ENCODE measurements around the gene IP6K3. TPM values are rescaled to one million over a fixed set of nuclear protein-coding genes. Genes with fewer than 3 reads are reported as not detected.
A peak's percentile ranks its signal among the peaks of the same experiment; 100 is the strongest.

The IP6K3 gene
- total RNA-seq, 1 donor from 2014 or later, result 4.1 TPM

DNA sequence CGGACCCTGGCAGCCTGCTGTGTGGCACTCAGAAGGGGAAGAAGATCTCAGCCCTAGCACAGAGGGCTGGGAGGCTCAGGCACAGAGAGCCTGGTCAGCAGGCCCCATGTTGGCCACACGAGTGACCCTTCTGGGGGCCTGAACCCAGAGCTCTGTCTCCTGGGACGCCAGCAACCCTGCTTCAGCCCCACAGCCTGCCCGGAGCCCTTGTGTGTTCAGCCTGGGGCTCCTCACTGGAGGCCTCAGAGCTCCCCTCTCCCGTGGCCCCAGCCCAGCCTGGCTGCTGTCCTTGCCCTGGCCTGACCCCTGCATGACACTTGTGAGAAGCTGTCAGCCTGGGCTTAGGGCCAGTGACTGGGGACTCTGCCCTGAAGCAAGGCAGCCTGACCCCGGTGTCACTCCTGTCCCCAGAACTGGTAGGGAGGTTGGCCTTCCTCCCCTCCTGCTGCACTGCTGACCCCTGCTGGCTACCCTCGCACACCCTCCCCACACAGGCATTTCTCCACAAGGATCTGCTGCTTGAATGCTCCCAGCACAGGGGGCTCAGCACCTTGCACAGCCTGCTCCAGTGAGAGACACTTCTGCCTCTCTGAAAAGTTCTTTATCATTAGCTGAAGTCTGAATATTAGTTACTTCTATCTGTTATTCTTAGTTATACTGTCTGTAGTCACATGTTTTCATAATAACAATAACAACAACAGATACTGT lies 15.4 kb upstream of the IP6K3 start:
- ATAC-seq, result peak; percentile 97
- DNase-seq (ENCODE audit: low spot score), result peak; percentile 97

- DNase-seq (ENCODE audit: low spot score), result no peak
- peak; percentile 4 for ATAC-seq
Observed at GRCh38 chr6:33761581-33761921, 14.8 kb upstream of the IP6K3 start.

GRCh38 chr6:33759887-33760629 lies 13.4 kb upstream of the IP6K3 start:
- ATAC-seq (no peak), DNase-seq (ENCODE audit: low spot score) (no peak)

- ATAC-seq (no peak), DNase-seq (ENCODE audit: low spot score) (no peak)
Observed at GRCh38 chr6:33758815-33759216, 12.1 kb upstream of the IP6K3 start.

DNA sequence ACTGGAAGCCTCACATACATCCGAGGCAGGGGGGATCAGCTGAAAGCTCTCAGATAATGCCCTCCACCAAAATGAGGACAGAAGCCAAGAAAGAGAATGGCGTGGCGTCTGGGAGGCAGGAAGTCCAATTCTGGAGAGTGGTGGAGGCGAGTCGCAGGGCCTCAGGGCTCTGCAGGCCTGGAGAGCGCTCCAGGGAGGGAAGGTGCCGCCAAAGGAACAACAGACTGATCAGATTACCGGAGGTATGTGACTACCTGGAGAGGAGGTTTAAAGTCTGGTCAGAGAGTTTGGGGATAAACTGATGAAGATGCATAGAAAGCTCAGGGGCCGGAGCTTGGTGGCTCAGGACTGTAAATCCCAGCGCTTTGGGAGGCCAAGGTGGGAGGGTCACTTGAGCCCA lies 11.2 kb upstream of the IP6K3 start:
- ATAC-seq, result no peak

DNA sequence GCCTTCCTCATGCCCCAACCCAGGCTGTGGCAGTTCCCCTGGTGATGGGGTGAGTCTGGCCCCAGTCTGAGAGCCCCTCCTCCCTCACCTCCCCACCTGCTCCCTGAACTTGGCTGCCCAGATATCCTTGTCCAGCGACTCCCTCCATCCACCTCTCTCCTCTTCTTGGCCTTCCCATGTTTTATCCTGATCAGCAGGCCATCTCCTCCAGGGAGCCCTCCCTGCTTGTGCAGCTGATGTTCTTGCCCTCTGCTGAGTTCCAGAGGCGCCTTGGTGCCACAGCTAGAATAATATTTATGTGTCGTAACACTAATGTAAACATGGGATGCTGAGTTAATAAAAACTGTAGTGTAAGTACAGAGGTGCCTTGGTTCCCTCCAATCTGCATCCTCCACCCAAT lies 10.4 kb upstream of the IP6K3 start:
- ATAC-seq (no peak), DNase-seq (ENCODE audit: low spot score) (no peak)

More for the DNA sequence above, 11.2 kb upstream of the IP6K3 start:
- no peak for DNase-seq (ENCODE audit: low spot score)

GRCh38 chr6:33756211-33756954 lies 9.7 kb upstream of the IP6K3 start:
- DNase-seq (ENCODE audit: low spot score), result no peak

GRCh38 chr6:33755070-33755869 lies 8.6 kb upstream of the IP6K3 start:
- DNase-seq (ENCODE audit: low spot score), result no peak
- no peak for ATAC-seq

More at GRCh38 chr6:33756211-33756954, 9.7 kb upstream of the IP6K3 start:
- ATAC-seq, result no peak

DNA sequence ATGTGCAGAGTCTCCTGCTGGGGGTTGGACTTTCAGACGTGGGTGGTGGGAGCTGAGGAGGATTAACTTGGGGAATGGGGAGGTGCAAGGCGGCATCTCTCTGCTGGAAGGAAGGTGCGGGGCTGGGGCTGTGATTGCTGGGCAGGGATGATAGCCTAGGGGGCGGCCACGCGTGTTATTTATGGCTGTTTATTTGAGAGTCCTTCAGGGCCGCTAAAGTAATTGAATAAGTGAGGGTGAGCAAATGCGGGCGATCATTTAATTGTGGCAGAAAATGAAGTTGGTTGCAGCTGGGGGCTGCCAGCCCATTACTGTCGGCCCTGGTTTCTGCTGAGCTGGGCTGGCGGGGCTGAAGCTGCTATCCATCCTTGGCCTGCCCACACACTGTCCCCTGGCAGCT lies 7.5 kb upstream of the IP6K3 start:
- ATAC-seq (no peak), DNase-seq (ENCODE audit: low spot score) (no peak)

GRCh38 chr6:33752646-33753015 lies 5.9 kb upstream of the IP6K3 start:
- no peak for ATAC-seq
- no peak for DNase-seq (ENCODE audit: low spot score)

- no peak for ATAC-seq
- no peak for DNase-seq (ENCODE audit: low spot score)
Observed at GRCh38 chr6:33751771-33752645, 5.3 kb upstream of the IP6K3 start.

GRCh38 chr6:33750244-33750991 lies 3.7 kb upstream of the IP6K3 start:
- ATAC-seq (peak; percentile 49), DNase-seq (ENCODE audit: low spot score) (peak; percentile 65)

GRCh38 chr6:33749401-33749800 lies 2.7 kb upstream of the IP6K3 start:
- ATAC-seq (no peak), DNase-seq (ENCODE audit: low spot score) (no peak)

GRCh38 chr6:33748841-33749240 lies 2.1 kb upstream of the IP6K3 start:
- ATAC-seq, result no peak
- DNase-seq (ENCODE audit: low spot score), result no peak

DNA sequence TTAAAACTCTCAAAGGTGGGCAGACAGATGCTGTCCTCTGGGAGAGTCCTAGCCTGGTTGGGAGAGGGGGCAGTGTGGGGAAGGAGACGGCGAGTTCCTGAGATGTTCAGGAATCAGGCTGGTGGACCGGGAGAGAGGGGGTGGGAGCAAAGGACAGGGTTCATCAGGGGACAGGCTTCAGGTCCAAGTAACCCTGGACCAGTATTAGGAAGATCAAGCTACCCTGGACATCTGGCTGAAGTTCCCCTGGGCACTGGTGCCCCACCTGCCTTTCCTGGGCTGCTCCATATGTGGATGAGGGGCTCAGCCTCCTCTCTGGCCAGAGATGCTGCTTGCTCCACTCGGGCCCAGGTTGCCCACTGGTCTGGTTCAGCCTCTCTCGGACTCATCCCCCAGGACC lies 1.1 kb upstream of the IP6K3 start:
- ATAC-seq (no peak), DNase-seq (ENCODE audit: low spot score) (no peak)

DNA sequence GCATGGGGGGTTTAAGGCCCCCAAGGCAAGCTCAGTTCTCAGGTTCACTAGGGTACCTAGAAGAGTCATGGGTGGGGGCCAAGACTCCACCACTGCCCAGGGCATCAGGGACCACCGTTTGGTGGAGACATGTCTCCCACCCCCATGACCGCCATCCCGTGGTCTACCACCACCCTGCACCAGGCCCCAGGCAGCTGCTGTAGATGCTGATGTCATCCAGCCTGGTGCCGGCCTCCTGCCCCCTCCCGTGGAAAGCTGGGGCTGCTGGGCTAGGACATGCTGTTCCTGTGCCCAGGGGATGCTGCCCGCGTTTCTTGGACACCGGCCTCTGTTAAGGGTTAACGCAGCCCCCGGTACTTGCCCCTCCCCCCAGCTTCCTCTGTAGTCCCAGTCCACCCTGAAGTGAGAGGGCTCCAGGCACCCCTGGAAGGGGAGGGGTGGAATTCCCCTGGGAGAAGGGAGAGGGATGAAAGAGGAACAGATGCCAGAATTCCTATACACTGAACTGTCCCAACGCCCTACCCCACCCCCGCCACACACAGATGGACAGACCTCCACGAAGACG lies 587 bp downstream of the IP6K3 start:
- ATAC-seq, result peak; percentile 9
- DNase-seq (ENCODE audit: low spot score), result no peak

- DNase-seq (ENCODE audit: low spot score), result no peak
- ATAC-seq, result peak; percentile 35
Observed at GRCh38 chr6:33745548-33745947, 1.2 kb downstream of the IP6K3 start.

DNA sequence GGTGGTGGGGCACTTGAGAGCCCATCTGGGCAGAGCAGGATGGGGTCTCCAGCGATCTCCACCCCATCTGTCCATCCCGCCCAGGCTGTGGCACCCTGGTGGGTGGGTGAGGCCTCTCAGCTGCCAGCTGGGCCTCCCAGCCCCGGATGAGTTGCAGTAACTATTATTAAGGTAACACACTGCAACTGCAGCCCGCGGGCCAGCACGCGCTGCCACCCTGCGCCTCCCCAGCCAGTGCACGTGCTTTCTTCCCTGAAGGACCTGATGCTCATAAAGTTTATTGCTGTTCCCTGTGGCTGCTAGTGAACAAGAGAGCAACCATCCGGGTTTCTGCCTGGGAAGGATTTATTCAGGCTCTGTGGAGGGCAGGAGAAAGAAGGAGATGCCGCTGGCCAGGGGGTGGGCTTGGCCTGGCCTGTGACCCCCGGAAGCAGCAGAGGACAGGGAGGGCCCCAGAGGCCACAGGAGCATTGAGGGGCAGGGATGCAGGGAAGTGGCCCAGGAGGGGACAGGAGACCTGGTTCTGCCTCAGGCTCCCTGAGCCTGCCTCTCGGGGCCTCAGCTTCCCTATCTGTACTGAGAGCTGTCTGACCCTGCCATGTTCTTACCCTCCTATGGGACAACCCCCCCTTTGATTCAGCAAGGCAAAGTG lies 1.7 kb downstream of the IP6K3 start:
- ATAC-seq, result no peak
- no peak for DNase-seq (ENCODE audit: low spot score)

Measured in left lobe of liver (tissue), 2 donors.